ENCODE measurements around the gene FERMT2.

DNA sequence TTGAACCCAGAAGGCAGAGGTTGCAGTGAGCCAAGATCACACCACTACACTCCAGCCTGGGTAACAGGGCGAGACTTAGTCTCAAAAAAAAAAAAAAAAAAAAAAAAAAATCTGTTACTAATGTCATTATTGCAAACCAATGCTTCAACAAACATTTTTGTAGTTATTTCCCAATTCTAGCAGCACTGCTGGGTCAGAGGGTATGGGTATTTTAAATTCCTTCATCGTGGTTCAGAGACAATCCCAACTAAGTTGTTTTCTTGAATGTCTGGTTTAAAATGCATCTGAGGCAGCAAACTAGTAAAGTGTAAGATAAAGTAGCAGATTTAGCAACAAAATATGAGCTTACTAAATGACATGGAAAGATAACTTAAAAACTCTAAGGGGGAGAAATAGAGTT lies 65.6 kb downstream of the FERMT2 start:
- TF ChIP-seq, protein P1, sequence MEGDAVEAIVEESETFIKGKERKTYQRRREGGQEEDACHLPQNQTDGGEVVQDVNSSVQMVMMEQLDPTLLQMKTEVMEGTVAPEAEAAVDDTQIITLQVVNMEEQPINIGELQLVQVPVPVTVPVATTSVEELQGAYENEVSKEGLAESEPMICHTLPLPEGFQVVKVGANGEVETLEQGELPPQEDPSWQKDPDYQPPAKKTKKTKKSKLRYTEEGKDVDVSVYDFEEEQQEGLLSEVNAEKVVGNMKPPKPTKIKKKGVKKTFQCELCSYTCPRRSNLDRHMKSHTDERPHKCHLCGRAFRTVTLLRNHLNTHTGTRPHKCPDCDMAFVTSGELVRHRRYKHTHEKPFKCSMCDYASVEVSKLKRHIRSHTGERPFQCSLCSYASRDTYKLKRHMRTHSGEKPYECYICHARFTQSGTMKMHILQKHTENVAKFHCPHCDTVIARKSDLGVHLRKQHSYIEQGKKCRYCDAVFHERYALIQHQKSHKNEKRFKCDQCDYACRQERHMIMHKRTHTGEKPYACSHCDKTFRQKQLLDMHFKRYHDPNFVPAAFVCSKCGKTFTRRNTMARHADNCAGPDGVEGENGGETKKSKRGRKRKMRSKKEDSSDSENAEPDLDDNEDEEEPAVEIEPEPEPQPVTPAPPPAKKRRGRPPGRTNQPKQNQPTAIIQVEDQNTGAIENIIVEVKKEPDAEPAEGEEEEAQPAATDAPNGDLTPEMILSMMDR (conservative IDR thresholded peaks at IDR 0.05; ENCODE audit: low read length), result no peak
- TF ChIP-seq EZH2phosphoT487 (IDR thresholded peaks at IDR 0.05; ENCODE audit: borderline replicate concordance), result no peak
